Loucy (cell line): ENCODE results near the gene KRTAP2-1.
"Not testable (repeated sequence)": the region's sequence is repeated elsewhere in the genome, so short reads cannot be mapped to it uniquely, and the experiment has no call there.

Source experiments
- H2AFZ ChIP-seq: fragments of 200-600 bp; sonication (generic); 2 replicates; pipeline ENCODE4 v1.6.0; 2016; ENCODE audit warnings: antibody characterized with exemption, mild to moderate bottlenecking, low read length, moderate library complexity
- H3F3A ChIP-seq: fragments of 200-600 bp; 2 replicates; pipeline ENCODE4 v1.6.0; 2016; ENCODE audit warnings: antibody characterized with exemption, low read depth, mild to moderate bottlenecking
- H3K27me3 ChIP-seq: fragments of 200-600 bp; sonication (generic); 2 replicates; pipeline ENCODE4 v1.6.1; 2014; ENCODE audit warnings: low read length, mild to moderate bottlenecking; ENCODE audit not compliant: insufficient read depth, poor library complexity, severe bottlenecking
- H3K36me3 ChIP-seq: fragments of 200-600 bp; sonication (generic); 2 replicates; pipeline ENCODE4 v1.6.1; 2016; ENCODE audit warnings: low read length; ENCODE audit not compliant: insufficient read depth
- H3K4me1 ChIP-seq: fragments of 200-600 bp; sonication (generic); 2 replicates; pipeline ENCODE4 v1.5.1; 2014; ENCODE audit warnings: low read length, mild to moderate bottlenecking; ENCODE audit not compliant: insufficient read depth, poor library complexity, severe bottlenecking
- H3K4me2 ChIP-seq: fragments of 200-600 bp; sonication (generic); 2 replicates; pipeline ENCODE4 v1.6.0; 2014; ENCODE audit warnings: antibody characterized with exemption, low read length, low read depth, mild to moderate bottlenecking; ENCODE audit not compliant: poor library complexity, severe bottlenecking
- H3K4me3 ChIP-seq: fragments of 200-600 bp; sonication (generic); 2 replicates; pipeline ENCODE4 v1.5.1; 2014; ENCODE audit warnings: low read length, mild to moderate bottlenecking, mixed read lengths; ENCODE audit not compliant: poor library complexity, severe bottlenecking
- H3K79me2 ChIP-seq: fragments of 200-600 bp; sonication (generic); 2 replicates; pipeline ENCODE4 v1.6.1; 2014; ENCODE audit warnings: low read length; ENCODE audit not compliant: insufficient read depth
- H3K9ac ChIP-seq: fragments of 200-600 bp; sonication (generic); 2 replicates; pipeline ENCODE4 v1.6.0; 2014; ENCODE audit warnings: mild to moderate bottlenecking, low read depth, low read length, moderate library complexity; ENCODE audit not compliant: poor library complexity, severe bottlenecking
- H3K9me2 ChIP-seq: fragments of 200-600 bp; sonication (generic); replicated peaks from 2 replicates; pipeline ENCODE4 v1.6.1; 2016; ENCODE audit warnings: low read depth, low read length, mixed read lengths
- H3K9me3 ChIP-seq: fragments of 200-600 bp; sonication (generic); 2 replicates; pipeline ENCODE4 v1.6.1; 2014; ENCODE audit warnings: mild to moderate bottlenecking, antibody characterized with exemption, low read length, low read depth; ENCODE audit not compliant: insufficient read depth
- H4K20me1 ChIP-seq: fragments of 200-600 bp; sonication (generic); 2 replicates; pipeline ENCODE4 v1.6.0; 2014; ENCODE audit warnings: antibody characterized with exemption, low read length, mild to moderate bottlenecking; ENCODE audit not compliant: insufficient read depth, poor library complexity, severe bottlenecking
- EZH2phosphoT487 ChIP-seq: fragments of 200-600 bp; IDR thresholded peaks from 2 replicates; pipeline ENCODE4 v1.6.1; 2018; ENCODE audit warnings: antibody characterized with exemption, mild to moderate bottlenecking, moderate library complexity, borderline replicate concordance
- TF ChIP-seq, protein P1 (sequence below): fragments of 200-600 bp; sonication (generic); conservative IDR thresholded peaks from 2 replicates; pipeline ENCODE4 v1.5.1; 2014; ENCODE audit warnings: mild to moderate bottlenecking, antibody characterized with exemption, low read length

The KRTAP2-1 gene

DNA sequence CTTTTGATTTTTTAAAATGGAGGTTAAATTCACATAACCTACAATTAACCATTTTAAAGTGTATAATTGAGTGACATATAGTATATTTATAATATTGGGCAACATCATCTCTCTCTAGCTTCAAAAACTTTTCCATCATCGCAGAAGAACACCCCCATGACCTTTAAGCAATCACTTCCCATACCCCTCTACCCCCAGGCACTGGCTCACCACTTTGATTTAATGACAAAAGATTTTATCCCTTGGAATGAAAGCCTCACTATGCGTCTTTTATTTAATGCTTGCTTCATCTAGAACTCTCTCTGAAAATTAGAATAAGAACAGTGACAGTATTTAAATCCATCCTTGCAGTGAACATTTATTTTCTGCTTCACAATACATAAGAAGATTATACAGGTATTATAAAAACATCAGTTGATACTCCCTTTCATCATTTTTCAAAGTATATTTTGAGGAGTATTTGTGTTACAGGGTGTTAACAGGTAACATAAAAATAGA lies 9.2 kb downstream of the KRTAP2-1 start:
- Histone ChIP-seq H3K4me1 (no peaks in the 10 kb centered on the region), H3K36me3 (no peaks in the 10 kb centered on the region), H3K9me2 (no peaks in the 10 kb centered on the region), H3K4me2 (no peak overlapping the region), H3F3A (no peaks in the 10 kb centered on the region), H3K9ac (no peak overlapping the region), H2AFZ (no peak overlapping the region), H3K27me3 (peaks cover 32% of the 10 kb centered on the region), H4K20me1 (no peaks in the 10 kb centered on the region), H3K9me3 (no peaks in the 10 kb centered on the region), H3K79me2 (no peaks in the 10 kb centered on the region), H3K4me3 (no peak overlapping the region)
- no peak for TF ChIP-seq EZH2phosphoT487
- TF ChIP-seq, protein P1, sequence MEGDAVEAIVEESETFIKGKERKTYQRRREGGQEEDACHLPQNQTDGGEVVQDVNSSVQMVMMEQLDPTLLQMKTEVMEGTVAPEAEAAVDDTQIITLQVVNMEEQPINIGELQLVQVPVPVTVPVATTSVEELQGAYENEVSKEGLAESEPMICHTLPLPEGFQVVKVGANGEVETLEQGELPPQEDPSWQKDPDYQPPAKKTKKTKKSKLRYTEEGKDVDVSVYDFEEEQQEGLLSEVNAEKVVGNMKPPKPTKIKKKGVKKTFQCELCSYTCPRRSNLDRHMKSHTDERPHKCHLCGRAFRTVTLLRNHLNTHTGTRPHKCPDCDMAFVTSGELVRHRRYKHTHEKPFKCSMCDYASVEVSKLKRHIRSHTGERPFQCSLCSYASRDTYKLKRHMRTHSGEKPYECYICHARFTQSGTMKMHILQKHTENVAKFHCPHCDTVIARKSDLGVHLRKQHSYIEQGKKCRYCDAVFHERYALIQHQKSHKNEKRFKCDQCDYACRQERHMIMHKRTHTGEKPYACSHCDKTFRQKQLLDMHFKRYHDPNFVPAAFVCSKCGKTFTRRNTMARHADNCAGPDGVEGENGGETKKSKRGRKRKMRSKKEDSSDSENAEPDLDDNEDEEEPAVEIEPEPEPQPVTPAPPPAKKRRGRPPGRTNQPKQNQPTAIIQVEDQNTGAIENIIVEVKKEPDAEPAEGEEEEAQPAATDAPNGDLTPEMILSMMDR: no peak

DNA sequence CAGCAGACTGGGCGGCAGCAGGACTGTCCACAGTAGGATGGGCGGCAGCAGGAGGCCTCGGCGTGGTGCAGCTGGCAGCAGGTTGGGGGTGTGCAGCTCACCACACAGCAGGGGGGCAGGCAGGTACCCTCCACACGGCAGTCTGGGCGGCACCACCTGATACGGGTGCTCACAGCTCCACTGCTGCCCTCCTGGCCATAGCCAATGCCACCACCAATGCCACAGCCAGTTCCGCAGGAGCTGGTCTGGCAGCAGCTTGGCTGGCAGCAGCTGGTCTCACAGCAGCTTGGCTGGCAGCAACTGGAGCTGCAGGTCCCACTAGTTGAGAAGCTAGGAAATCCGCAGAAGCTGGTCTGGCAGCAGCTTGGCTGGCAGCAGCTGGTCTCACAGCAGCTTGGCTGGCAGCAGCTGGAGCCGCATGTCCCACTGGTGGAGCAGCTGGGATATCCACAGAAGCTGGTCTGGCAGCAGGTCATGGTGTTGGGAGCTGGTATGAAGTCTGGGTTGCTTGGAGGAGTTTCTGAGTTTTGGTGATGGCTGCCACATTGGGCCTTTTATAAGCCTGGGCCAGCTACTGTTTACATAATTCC lies 12.7 kb downstream of the KRTAP2-1 start, which contains the start of gene KRTAP1-3:
KRTAP1-3 (minus strand) TSS at position 529 of the 590 bp plus-strand sequence; CDS start at position 476, 53 bp downstream.
- H3K27me3 ChIP-seq, H3F3A ChIP-seq, H3K4me3 ChIP-seq, H2AFZ ChIP-seq, H3K4me1 ChIP-seq, H3K79me2 ChIP-seq, H3K9ac ChIP-seq, H3K4me2 ChIP-seq, H4K20me1 ChIP-seq, H3K36me3 ChIP-seq, H3K9me2 ChIP-seq, H3K9me3 ChIP-seq: not testable (repeated sequence)

DNA sequence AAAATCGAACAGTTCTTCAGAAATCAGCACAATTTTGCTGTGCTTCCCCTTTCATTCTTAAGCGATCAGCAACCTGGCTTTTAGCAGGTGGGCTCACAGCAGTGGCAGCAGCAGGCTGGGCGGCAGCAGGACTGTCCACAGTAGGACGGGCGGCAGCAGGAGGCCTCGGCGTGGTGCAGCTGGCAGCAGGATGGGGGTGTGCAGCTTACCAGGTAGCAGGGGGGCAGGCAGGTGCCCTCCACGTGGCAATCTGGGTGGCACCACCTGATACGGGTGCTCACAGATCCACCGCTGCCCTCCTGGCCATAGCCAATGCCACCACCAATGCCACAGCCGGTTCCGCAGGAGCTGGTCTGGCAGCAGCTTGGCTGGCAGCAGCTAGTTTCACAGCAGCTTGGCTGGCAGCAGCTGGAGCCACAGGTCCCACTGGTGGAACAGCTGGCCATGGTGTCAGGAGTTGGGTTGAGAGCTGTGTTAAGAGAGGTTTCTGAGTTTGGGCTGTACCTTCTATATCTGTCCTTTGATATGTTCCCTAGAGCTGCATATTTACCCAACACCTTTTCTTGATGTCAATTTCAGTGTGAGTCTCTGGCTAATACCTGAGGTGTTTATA lies 17.4 kb downstream of the KRTAP2-1 start, which contains the start of gene KRTAP1-4:
KRTAP1-4 (minus strand) TSS at position 563 of the 613 bp plus-strand sequence; CDS start at position 446, 117 bp downstream.
- Histone ChIP-seq H3F3A (no peaks in the 10 kb centered on the region), H2AFZ (no peak within 1 kb of the TSS), H3K4me3 (no peak within 1 kb of the TSS), H3K79me2 (no peaks in the 10 kb centered on the region), H3K9me2 (no peaks in the 10 kb centered on the region), H3K4me2 (no peak within 1 kb of the TSS), H3K36me3 (no peaks in the 10 kb centered on the region), H3K4me1 (no peaks in the 10 kb centered on the region), H4K20me1 (no peaks in the 10 kb centered on the region), H3K9me3 (no peaks in the 10 kb centered on the region), H3K27me3 (no peaks in the 10 kb centered on the region), H3K9ac (no peak within 1 kb of the TSS)
- TF ChIP-seq EZH2phosphoT487: no peak
- TF ChIP-seq, protein P1: no peak
